NCI-H2081 treated with DMSO at 0.1 percent for 48 hours (cell line): ENCODE data around the gene VAV3.
"Not testable (repeated sequence)": the region's sequence is repeated elsewhere in the genome, so short reads cannot be mapped to it uniquely, and the experiment has no call there.

Experiments
- DNase-seq: peaks from one replicate; lab custom pipeline; 2025; lab: John Stamatoyannopoulos, UW

The VAV3 gene

GRCh38 chr1:107733401-107733800, 231.6 kb downstream of the VAV3 start:
- not testable (repeated sequence) for DNase-seq

- no peak for DNase-seq
Observed at GRCh38 chr1:107727866-107728265, 237.1 kb downstream of the VAV3 start.

GRCh38 chr1:107726860-107727259, 238.1 kb downstream of the VAV3 start:
- no peak for DNase-seq

GRCh38 chr1:107724648-107725047, 240.3 kb downstream of the VAV3 start:
- DNase-seq: no peak

GRCh38 chr1:107720210-107720609, 244.8 kb downstream of the VAV3 start:
- not testable (repeated sequence) for DNase-seq

- no peak for DNase-seq
Observed at GRCh38 chr1:107710005-107710404, 255.0 kb downstream of the VAV3 start.

- DNase-seq: no peak
Observed at GRCh38 chr1:107707111-107707510, 257.9 kb downstream of the VAV3 start.

- no peak for DNase-seq
Observed at GRCh38 chr1:107706182-107706581, 258.8 kb downstream of the VAV3 start.

- no peak for DNase-seq
Observed at GRCh38 chr1:107704911-107705310, 260.1 kb downstream of the VAV3 start.

- DNase-seq: no peak
Observed at GRCh38 chr1:107702946-107703571, 261.9 kb downstream of the VAV3 start.

- not testable (repeated sequence) for DNase-seq
Observed at GRCh38 chr1:107700651-107701050, 264.3 kb downstream of the VAV3 start.

- DNase-seq: no peak
Observed at GRCh38 chr1:107698161-107698560, 266.8 kb downstream of the VAV3 start.

GRCh38 chr1:107695341-107695740, 269.6 kb downstream of the VAV3 start:
- DNase-seq: no peak

GRCh38 chr1:107692580-107693345, 272.2 kb downstream of the VAV3 start:
- no peak for DNase-seq

- no peak for DNase-seq
Observed at GRCh38 chr1:107691540-107691939, 273.4 kb downstream of the VAV3 start.

GRCh38 chr1:107690491-107690890, 274.5 kb downstream of the VAV3 start:
- DNase-seq: no peak

- no peak for DNase-seq
Observed at GRCh38 chr1:107689733-107690132, 275.2 kb downstream of the VAV3 start.

GRCh38 chr1:107689159-107689558, 275.8 kb downstream of the VAV3 start:
- DNase-seq: no peak

- DNase-seq: no peak
Observed at GRCh38 chr1:107687849-107688753, 276.9 kb downstream of the VAV3 start.

- no peak for DNase-seq
Observed at GRCh38 chr1:107683683-107684082, 281.3 kb downstream of the VAV3 start.

GRCh38 chr1:107683191-107683657, 281.8 kb downstream of the VAV3 start:
- DNase-seq: peak; percentile 82

GRCh38 chr1:107682467-107682866, 282.5 kb downstream of the VAV3 start:
- no peak for DNase-seq
